COLO668 (cell line): Measurements from ENCODE around the gene MMP15.
"Not testable (repeated sequence)": the region's sequence is repeated elsewhere in the genome, so short reads cannot be mapped to it uniquely, and the experiment has no call there.

Source experiments
- DNase-seq: peaks from one replicate; lab custom pipeline; 2025; ENCODE audit not compliant: unreplicated experiment; lab: John Stamatoyannopoulos, UW

The MMP15 gene

GRCh38 chr16:58085584-58086251 is 60.2 kb downstream of the MMP15 start:
- DNase-seq, result no peak

GRCh38 chr16:58086381-58087208 is 61.0 kb downstream of the MMP15 start:
- peak; percentile 74 for DNase-seq

GRCh38 chr16:58087209-58087913 is 61.8 kb downstream of the MMP15 start:
- no peak for DNase-seq

- DNase-seq, result no peak
These were observed 62.5 kb downstream of the MMP15 start for GRCh38 chr16:58088091-58088490.

- not testable (repeated sequence) for DNase-seq
These were observed 64.8 kb downstream of the MMP15 start for GRCh38 chr16:58090396-58090795.

- DNase-seq, result no peak
These were observed 68.5 kb downstream of the MMP15 start for GRCh38 chr16:58094026-58094425.

GRCh38 chr16:58094791-58095574 is 69.4 kb downstream of the MMP15 start:
- DNase-seq, result no peak

- not testable (repeated sequence) for DNase-seq
These were observed 70.0 kb downstream of the MMP15 start for GRCh38 chr16:58095575-58095960.

- DNase-seq, result no peak
These were observed 70.7 kb downstream of the MMP15 start for GRCh38 chr16:58096249-58096648.
